Measurements from ENCODE around the gene CAMSAP1. TPM values are rescaled to one million over a fixed set of nuclear protein-coding genes. Genes with fewer than 3 reads are reported as not detected.
A peak's percentile ranks its signal among the peaks of the same experiment; 100 is the strongest.

Gene CAMSAP1
- total RNA-seq, 2 donors from 2014 or later, result 37.8 to 46.2 TPM

DNA sequence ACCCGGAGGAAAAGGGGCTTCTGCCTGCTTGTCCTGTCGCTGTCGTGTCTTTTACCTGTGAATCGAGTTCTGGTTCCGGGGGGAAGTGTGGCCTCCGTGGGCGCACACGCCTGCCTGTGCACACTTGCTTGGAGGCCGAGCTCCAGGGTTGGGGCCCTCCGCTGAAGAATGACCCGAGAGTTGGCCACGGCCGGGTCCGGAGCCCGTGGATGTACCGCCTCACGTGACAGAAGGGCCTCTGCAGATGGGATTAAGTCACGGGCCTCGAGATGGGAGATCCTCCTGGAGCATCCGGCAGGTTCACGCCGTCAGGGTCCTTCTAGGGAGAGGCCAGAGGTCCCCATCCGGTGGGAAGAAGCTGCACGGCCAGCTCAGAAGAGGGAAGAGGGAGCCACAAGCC is 124.4 kb downstream of the CAMSAP1 start:
- no peak overlapping the region for H3K4me3 Mint-ChIP-seq

DNA sequence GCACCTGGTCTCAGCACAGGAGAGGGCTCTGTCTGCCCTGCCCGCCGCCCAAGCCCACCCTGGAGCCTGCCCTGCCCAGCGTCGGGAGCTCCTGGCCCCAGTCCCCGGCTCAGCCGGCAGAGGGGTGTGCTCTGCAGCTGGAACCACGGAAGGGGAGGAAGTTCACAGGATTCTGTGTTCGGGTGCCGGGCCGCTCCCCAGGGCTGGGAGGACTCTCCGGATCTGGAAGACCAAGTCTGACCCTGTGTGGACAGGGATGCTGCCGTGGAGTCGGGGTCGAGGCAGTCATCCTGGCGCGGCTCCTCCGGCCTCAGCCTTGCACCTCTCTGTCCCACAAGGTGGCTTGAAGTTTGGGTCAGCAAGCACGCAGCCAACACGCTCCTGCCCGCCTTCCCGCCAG is 126.7 kb downstream of the CAMSAP1 start:
- H3K4me3 Mint-ChIP-seq, result no peak overlapping the region
- no peaks in the 10 kb centered on the region for H3K9me3 Mint-ChIP-seq
- no peak overlapping the region for H3K27ac Mint-ChIP-seq
- no peaks in the 10 kb centered on the region for H3K36me3 Mint-ChIP-seq (ENCODE audit: low read depth)
- no peaks in the 10 kb centered on the region for H3K4me1 Mint-ChIP-seq
- no peak for ATAC-seq (replicated peaks)
- no peaks in the 10 kb centered on the region for H3K27me3 Mint-ChIP-seq

More for the DNA sequence above, 124.4 kb downstream of the CAMSAP1 start:
- no peaks in the 10 kb centered on the region for H3K27me3 Mint-ChIP-seq
- ATAC-seq (replicated peaks), result no peak
- H3K9me3 Mint-ChIP-seq, result no peaks in the 10 kb centered on the region
- no peaks in the 10 kb centered on the region for H3K4me1 Mint-ChIP-seq
- no peak overlapping the region for H3K27ac Mint-ChIP-seq
- no peaks in the 10 kb centered on the region for H3K36me3 Mint-ChIP-seq (ENCODE audit: low read depth)

DNA sequence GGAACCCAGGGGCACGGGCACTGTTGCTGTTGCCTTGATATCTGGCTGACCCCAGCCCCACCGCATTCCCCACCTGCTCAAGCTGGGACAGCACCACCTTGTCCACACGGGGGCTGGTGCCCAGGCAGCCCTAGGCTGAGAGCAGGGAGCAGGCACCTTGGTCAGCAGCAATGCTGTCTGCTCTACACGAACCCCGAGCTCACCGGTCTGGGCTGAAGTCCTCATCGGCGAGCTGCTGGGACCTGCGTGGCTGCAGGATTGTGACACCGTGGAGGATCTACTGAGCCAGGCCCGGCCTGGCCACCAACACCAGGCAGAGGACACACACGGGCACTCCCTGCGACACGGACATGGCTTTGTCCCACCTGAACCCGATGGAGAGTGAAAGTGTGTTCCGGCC is 127.3 kb downstream of the CAMSAP1 start:
- Mint-ChIP-seq H3K36me3 (ENCODE audit: low read depth) (no peaks in the 10 kb centered on the region), H3K4me1 (no peaks in the 10 kb centered on the region), H3K27me3 (no peaks in the 10 kb centered on the region), H3K27ac (no peak overlapping the region), H3K9me3 (no peaks in the 10 kb centered on the region), H3K4me3 (no peak overlapping the region)
- no peak for ATAC-seq (replicated peaks)

DNA sequence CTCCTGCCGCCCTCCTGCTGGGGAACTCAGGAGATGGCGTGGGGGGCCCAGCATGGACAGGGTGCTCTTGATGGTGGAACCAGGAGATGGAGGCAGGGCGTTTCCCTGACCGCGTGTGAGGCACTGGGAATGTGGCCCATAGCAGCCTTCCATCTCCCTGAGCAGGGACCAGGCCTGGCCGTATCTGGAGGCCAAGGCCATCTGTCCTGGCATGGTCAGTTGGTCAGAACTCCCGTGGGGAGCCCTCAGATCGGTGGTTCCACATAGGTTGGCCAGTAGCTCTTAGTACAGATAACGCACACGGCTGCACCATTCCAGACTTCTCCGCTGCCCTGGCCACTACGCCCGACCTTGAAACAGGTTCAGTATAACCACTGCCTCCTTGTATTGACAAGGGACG is 127.8 kb downstream of the CAMSAP1 start:
- Mint-ChIP-seq H3K27me3 (no peaks in the 10 kb centered on the region), H3K4me3 (no peak overlapping the region), H3K27ac (no peak overlapping the region), H3K36me3 (ENCODE audit: low read depth) (no peaks in the 10 kb centered on the region), H3K4me1 (no peaks in the 10 kb centered on the region), H3K9me3 (no peaks in the 10 kb centered on the region)
- no peak for ATAC-seq (replicated peaks)

DNA sequence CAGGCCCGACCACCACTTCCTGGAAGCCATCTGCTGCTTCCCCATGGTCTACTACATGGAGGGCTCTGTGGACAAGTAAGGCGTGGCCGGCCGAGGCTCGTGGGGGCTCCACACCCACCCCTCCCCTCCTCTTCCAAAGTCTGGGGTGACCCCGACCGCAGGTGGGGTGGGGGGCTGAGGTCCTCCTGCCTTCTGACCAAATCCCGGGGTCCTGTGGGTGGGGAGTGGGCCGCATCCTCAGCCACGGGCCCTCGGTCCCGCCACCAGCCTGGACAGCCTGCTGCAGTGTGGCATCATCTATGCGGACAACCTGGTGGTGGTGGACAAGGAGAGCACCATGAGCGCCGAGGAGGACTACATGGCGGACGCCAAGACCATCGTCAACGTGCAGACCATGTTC is 128.9 kb downstream of the CAMSAP1 start:
- no peak overlapping the region for H3K4me3 Mint-ChIP-seq
- H3K4me1 Mint-ChIP-seq, result no peaks in the 10 kb centered on the region
- no peaks in the 10 kb centered on the region for H3K27me3 Mint-ChIP-seq
- ATAC-seq (replicated peaks), result no peak
- no peaks in the 10 kb centered on the region for H3K9me3 Mint-ChIP-seq
- no peaks in the 10 kb centered on the region for H3K36me3 Mint-ChIP-seq (ENCODE audit: low read depth)
- no peak overlapping the region for H3K27ac Mint-ChIP-seq

DNA sequence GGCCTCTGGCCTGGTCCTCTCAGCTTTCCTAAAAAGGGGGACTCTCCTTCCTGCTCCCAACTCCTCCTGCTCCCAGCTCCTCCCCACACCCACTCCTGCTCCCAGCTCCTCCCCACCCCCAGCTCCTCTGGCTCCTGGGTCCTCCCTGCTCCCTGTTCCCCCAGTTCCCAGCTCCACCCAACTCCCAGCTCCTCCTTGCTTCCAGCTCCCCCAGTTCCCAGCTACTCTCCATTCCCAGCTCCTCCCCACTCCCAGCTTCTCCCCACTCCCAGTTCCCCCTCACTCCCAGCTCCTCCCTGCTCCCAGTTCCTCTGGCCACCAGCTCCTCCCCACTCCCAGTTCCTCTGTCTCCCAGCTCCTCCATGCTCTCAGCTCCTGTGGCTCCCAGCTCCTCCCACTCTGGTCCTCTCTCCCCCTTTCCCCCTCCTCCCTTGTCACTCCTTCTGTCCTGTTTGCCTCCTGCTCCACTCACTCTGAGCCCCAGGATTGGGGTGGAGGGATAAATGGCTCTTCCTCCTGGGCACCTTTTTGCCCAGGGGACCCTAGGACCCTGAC is 129.6 kb downstream of the CAMSAP1 start:
- Mint-ChIP-seq H3K27me3 (no peaks in the 10 kb centered on the region), H3K27ac (no peak overlapping the region), H3K4me1 (no peaks in the 10 kb centered on the region), H3K4me3 (no peak overlapping the region), H3K9me3 (no peaks in the 10 kb centered on the region), H3K36me3 (ENCODE audit: low read depth) (no peaks in the 10 kb centered on the region)
- no peak for ATAC-seq (replicated peaks)

DNA sequence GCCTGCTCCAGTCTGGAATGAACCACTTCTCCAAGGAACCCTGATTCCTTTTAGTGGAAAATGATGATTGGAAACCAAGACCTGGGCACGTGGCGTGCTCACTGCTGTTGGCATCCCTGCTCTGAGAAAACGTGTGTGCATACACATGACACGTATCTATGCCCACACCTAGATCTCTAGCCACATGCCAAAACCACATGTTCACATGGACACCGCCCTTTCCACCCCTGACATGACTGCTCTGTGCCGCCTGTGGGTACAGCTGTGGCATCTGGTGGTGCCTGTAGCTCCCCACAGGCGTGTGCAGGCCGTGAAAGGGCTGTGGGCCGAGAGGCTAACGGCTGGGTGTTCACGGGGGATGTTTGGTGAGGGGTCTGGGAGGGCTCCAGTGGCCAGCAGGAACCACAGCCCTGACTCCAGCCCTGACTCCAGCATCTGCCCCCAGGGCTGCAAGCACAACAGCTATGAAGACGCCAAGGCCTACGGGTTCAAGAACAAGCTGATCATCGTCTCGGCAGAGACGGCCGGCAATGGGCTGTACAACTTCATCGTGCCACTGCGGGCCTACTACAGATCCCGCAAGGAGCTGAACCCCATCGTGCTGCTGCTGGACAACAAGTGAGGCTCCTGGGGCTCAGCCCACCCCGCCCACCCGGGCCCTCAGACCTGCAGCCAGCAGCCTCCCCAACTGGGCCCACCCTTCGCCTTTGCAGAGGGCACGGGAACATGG is 130.3 kb downstream of the CAMSAP1 start:
- Mint-ChIP-seq H3K36me3 (ENCODE audit: low read depth) (no peaks in the 10 kb centered on the region), H3K9me3 (no peaks in the 10 kb centered on the region), H3K4me3 (no peak overlapping the region), H3K4me1 (no peaks in the 10 kb centered on the region), H3K27ac (no peak overlapping the region), H3K27me3 (no peaks in the 10 kb centered on the region)
- no peak for ATAC-seq (replicated peaks)

DNA sequence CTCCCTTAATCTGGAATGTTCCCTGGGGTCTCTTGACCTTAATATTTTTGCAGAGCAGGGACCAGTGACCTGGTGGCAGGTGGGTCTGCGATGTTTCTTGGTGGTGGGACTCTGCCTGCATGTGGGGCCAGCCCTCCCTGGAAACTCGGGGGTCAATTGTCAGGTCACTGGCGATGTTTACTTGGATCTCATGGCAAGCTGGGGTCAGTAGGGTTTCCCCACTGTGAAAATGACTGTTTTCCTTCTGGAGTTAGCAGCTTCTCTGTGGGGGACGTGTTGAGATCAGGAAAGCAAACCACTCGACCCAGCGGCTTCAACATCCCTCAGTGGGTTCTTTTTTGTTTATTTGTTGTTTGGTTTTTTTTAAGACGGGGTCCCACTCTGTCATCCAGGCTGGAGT is 131.4 kb downstream of the CAMSAP1 start:
- H3K4me3 Mint-ChIP-seq, result no peak overlapping the region
- no peaks in the 10 kb centered on the region for H3K27me3 Mint-ChIP-seq
- H3K9me3 Mint-ChIP-seq, result no peaks in the 10 kb centered on the region
- no peak overlapping the region for H3K27ac Mint-ChIP-seq
- no peaks in the 10 kb centered on the region for H3K4me1 Mint-ChIP-seq
- ATAC-seq (replicated peaks), result no peak
- H3K36me3 Mint-ChIP-seq (ENCODE audit: low read depth), result no peaks in the 10 kb centered on the region

DNA sequence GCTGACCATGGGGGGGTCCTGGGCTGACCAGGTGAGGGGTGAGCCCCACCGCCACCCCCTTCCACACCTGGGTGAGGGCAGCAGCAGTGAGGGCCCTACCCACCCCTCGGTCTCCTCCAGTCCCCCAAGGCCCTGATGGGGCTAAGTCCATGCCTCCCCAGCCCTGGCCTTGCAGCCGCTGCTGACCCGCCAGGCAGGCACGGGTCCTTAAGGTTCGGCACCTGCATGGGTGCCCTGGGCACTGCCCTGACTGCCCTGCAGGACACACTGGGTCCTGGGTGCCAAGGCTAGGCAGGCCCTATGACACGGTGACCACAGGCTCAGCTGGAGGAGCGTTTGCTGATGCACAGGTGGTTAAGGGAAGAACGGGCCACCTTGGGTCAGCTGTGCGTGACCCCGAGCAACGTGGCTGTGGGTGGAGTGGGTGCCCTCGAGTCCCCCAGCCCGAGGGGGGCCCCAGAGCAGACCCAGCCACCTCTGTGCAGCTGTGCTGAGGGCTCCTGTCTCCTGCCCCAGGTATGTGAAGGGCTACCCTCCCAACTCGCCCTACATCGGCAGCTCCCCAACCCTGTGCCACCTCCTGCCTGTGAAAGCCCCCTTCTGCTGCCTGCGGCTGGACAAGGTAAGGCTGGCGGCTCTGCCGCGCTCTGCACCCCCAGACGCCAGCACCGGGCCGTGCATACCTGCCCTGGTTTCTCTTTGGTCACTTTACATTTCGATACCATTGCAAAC is 132.4 kb downstream of the CAMSAP1 start:
- no peaks in the 10 kb centered on the region for H3K27me3 Mint-ChIP-seq
- H3K4me1 Mint-ChIP-seq, result no peaks in the 10 kb centered on the region
- H3K27ac Mint-ChIP-seq, result no peak overlapping the region
- ATAC-seq (replicated peaks), result no peak
- H3K4me3 Mint-ChIP-seq, result no peak overlapping the region
- no peaks in the 10 kb centered on the region for H3K36me3 Mint-ChIP-seq (ENCODE audit: low read depth)
- no peaks in the 10 kb centered on the region for H3K9me3 Mint-ChIP-seq

DNA sequence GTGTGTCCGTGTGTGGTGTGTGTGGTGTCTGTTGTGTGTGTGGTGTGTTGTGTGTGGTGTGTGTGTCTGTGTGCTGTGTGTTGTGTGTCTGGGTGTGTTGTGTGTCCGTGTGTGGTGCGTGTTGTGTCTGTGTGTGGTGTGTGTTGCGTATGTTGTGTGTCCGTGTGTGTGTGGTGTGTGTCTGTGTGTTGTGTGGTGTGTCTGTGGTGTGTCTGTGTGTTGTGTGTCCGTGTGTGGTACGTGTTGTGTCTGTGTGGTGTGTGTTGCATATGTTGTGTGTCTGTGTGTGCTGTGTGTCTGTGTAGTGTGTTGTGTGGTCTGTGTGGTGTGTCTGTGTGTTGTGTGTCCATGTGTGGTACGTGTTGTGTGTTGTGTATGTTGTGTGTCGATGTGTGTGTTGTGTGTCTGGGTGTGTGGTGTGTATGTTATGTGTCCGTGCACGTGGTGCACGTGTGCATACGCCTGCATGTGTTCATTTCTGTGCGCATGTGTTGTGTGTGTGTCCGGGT is 133.1 kb downstream of the CAMSAP1 start:
- H3K9me3 Mint-ChIP-seq, result no peaks in the 10 kb centered on the region
- H3K4me1 Mint-ChIP-seq, result no peaks in the 10 kb centered on the region
- H3K36me3 Mint-ChIP-seq (ENCODE audit: low read depth), result no peaks in the 10 kb centered on the region
- ATAC-seq (replicated peaks), result no peak
- no peak overlapping the region for H3K27ac Mint-ChIP-seq
- no peak overlapping the region for H3K4me3 Mint-ChIP-seq
- H3K27me3 Mint-ChIP-seq, result no peaks in the 10 kb centered on the region

DNA sequence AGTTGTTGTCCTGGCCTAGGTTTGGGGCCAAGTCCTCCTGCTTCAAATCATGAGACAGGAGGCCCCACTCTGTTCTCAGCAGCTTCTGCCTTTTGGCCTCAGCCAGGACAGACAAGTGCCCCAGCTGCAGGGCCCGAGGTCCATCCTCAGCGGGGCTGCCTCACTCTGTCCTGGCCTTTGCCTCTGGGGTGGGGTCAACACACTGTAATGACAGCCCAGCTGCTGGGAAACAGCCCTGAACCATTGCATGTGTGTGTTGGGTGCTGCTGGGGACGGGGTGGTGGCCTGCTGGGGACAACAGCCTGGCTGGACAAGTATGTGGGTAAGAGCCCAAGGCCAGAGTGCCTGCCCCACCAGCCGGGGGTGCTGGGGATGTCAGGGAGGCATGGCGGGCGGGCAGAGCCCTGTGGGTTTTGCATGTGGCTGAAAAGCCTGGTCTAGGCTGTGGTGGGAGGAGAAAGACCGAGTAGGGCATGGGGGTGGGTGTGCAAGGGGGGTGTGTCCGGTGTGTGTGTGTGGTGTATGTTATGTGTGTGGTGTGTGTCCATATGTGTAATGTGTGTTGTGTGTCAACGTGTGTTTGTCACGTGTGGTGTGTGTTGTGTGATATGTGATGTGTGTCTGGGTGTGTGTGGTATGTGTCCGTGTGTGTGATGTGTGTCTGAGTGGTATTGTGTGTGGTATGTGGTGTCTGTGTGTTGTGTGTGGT is 133.7 kb downstream of the CAMSAP1 start:
- no peaks in the 10 kb centered on the region for H3K4me1 Mint-ChIP-seq
- no peak overlapping the region for H3K4me3 Mint-ChIP-seq
- H3K36me3 Mint-ChIP-seq (ENCODE audit: low read depth), result no peaks in the 10 kb centered on the region
- no peaks in the 10 kb centered on the region for H3K27me3 Mint-ChIP-seq
- H3K9me3 Mint-ChIP-seq, result no peaks in the 10 kb centered on the region
- ATAC-seq (replicated peaks), result no peak
- H3K27ac Mint-ChIP-seq, result no peak overlapping the region

DNA sequence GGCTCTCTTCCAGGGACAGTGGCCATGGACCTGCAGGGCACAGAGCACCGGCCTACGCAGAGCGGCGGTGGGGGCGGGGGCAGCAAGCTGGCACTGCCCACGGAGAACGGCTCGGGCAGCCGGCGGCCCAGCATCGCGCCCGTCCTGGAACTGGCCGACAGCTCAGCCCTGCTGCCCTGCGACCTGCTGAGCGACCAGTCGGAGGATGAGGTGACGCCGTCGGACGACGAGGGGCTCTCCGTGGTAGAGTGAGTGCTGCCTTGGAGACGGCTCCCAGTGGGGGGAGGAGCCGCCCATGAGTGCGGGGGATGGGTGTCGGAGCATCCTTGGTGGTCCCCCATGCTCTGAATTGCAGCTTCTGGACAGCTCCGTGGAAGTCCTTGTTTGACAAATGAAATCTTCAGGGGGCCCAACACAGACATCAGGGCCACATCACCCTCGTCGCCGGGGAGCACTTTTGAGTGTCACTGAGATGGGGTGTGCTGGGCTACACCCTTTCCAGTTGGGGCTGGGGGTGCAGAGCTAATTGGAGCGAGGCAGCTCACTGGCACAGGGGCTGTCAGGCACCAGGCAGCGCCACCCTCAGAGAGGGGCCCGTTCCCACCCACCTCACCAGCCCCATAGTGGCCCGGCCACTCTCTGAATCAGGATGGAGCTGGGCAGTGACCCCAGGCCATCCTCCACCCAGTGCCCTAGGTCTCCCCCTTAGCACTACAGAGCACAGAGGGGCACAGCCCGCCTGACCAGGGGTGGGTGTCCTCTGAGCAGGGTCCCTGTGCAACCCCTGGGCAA is 134.4 kb downstream of the CAMSAP1 start:
- H3K4me3 Mint-ChIP-seq, result no peak overlapping the region
- ATAC-seq (replicated peaks), result no peak

DNA sequence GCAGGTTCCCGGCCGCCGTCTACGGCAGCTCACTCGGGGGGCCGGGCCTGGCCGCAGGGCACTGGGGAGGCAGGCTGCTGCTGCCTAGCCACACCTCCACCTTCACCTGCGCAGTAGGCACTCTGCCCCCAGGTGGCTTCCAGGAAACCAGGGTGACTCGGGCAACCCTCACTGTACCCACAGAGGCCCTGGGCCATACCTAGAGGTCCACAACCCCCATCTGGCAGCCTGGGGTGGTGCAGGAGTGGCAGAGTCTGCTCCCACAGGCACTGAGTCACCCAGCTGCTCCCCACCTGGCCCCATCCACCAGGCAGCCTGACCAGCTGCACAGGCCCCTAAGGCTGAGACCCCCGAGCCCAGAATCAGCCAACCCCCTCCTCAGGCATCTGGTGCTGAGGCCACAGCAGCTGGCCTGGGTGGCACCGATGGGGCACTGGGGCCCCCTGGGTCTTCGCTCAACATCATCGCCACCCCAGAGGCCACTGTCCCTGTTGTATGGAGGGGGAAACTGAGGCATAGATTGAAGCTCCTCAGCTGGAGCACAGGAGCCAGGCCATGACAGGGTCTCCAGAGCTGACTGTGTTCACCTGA is 135.2 kb downstream of the CAMSAP1 start:
- peak; percentile 28 for ATAC-seq (replicated peaks)
- Mint-ChIP-seq H3K36me3 (ENCODE audit: low read depth) (no peaks in the 10 kb centered on the region), H3K4me3 (no peak overlapping the region), H3K9me3 (no peaks in the 10 kb centered on the region), H3K27me3 (no peaks in the 10 kb centered on the region), H3K4me1 (no peaks in the 10 kb centered on the region), H3K27ac (no peak overlapping the region)

More for the DNA sequence above, 134.4 kb downstream of the CAMSAP1 start:
- Mint-ChIP-seq H3K36me3 (ENCODE audit: low read depth) (no peaks in the 10 kb centered on the region), H3K9me3 (no peaks in the 10 kb centered on the region), H3K27ac (no peak overlapping the region), H3K27me3 (no peaks in the 10 kb centered on the region), H3K4me1 (no peaks in the 10 kb centered on the region)

Measured in activated T-helper 17 cell treated with anti-CD3 and anti-CD28 coated beads, Interleukin-2, amount 50 U/mL, for 72 hours (primary cell).